HG03066 (cell line): ENCODE results near the gene OVOL1.
"Not testable (repeated sequence)": the region's sequence is repeated elsewhere in the genome, so short reads cannot be mapped to it uniquely, and the experiment has no call there.

Experiments
- ATAC-seq: cut with Tn5 transposase; IDR thresholded peaks from one replicate; pipeline ENCODE4 v1.9.1; 2021; ENCODE audit warnings: low read depth; ENCODE audit not compliant: unreplicated experiment

The OVOL1 gene

DNA sequence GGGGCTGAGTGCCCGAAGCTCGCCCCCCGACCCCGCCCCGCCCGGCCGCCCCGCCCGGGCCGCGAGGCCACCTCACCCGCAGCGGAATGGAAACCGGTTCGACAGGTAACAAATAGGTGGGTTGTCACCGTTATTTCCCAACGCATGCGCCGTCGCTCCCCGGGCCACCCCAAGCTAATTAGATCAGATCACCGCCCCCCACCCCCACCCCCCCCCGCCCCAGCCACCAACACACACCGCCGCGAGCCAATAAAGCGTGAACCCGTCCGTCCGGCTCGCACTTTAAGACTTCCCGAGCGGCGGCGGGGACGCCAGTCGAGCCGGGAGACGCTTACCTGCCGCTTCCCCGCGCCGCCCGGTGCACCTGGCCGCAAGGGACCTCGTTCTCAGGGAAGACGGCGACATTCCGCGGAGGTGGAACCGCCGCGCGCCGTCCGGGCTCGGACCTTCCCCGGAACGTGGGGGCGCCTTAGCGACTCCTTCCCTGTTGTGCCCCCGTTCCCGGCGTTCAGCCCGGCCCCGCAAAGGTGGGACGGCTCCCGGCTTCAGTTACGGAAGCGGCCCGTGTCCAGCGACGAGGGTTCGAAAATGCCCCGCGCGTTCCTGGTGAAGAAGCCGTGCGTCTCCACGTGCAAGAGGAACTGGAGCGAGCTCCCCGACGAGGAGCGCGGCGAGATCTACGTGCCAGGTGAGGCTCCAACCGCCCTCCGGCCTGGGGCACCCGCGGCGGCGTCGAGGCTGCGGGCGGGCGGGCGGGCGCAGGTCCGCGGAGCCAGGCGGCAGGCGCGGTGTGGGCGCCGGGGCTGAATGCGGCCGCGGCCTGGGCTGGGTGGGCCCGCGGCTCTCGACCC, at the start of gene OVOL1:
Gene OVOL1 (plus strand): TSS at position 278 of the 851 bp plus-strand sequence. CDS start 311 bp downstream, at position 589.
- ATAC-seq: no peak

DNA sequence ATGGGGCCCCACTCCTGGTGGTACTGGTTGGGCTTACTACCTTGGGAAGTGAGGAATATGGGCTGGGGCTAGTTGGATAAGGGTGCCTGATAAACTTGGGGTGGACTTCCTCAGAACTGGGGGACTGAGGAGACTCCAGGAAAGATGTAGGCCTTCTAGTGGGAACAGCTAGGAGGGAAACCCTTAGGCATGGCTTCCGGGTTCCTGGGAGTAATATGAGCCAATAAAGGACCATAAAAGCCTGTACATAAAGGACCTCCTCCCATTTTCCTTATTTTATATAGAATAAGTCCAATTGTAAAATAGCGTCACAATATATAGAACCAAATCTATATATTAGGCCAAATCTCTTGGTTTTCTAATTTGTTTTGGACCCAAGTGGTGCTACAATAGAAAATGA, 47.8 kb upstream of the OVOL1 start:
- no peak for ATAC-seq

DNA sequence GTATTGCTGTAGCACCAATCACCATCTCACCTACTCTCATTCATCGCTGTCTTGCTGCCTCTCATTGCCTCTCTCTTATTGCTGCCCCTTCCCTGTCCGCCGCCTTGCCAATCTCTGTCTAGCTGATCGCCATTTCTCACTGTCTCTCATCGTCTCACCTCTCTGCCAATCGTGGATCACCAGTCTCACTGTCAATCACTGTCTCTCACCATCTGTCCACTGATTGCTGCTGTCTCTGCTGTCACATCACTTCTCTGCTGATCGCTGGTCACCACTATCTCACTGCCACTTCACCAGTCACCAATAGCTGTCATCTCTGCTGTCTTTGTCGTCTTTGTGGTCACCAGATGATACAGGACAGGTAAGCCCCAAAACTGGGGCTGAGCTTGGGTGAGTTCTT, 45.7 kb upstream of the OVOL1 start:
- no peak for ATAC-seq

DNA sequence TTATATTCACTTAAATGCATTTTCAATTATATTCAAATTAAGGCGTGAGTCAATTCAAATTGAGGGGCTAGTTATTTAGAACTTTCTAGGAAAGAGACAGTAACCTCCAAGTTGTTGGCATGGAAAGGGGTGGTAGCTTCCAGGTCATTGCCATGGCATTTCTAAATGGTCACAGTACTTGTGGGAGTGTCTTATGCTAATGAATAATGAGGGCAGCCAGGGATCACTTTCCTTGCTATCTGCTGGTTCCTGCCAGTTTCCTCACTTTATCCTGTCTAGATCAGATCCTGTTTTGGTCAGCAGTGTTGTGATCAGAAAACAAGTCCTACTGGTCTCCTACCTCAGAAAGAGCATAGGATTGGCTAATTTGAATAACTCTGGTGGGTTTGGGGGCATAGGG, 44.5 kb upstream of the OVOL1 start:
- ATAC-seq: no peak

DNA sequence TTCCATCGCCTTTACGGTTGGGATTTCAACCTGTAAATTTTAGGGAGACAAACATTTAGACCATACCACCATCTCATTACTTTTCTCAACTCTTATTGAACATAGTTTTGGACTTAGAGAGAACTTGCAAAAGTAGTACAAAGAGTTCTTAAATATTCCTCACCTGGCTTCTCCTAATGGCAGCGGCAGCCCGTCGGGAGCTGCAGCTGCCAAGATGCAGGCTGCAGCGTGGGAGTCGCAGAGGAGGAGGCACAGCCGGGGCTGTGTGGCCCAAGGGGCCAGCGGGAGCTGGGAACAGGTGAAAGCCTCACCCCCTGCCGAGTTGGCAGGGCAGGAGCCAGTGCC, 43.2 kb upstream of the OVOL1 start:
- ATAC-seq: no peak

DNA sequence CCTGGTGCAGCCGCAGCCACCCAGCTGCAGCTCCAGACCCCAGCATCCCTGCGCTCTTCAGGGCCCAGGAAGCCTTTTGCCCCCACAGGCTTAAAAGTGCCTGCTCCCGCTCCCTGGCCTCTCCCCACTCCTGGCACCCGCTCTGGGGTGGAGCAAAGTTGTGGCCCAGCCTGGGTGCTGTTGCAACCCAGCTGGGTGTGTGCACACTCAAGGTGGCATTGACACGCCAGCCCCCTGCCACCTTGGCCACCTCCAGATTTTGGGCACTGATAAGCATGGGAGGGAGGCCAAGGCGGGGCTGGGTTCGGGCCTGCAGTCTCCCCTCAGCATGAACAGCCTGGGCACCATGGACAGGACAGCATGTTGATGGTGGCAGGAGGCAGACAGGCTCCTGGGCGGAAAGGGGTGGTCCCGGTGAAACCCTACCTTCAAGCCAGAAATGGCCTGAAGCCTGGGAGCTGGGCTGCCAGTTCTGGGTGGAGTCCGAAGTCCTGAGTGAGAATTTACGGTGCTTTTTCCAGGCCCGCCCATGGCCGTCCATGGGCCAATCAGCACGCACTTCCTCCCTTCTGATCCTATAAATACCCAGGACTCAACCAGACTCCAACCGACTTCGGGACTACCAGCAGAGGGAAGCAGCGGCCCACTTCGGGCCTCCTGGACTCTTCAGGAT, 42.7 kb upstream of the OVOL1 start:
- ATAC-seq: no peak

DNA sequence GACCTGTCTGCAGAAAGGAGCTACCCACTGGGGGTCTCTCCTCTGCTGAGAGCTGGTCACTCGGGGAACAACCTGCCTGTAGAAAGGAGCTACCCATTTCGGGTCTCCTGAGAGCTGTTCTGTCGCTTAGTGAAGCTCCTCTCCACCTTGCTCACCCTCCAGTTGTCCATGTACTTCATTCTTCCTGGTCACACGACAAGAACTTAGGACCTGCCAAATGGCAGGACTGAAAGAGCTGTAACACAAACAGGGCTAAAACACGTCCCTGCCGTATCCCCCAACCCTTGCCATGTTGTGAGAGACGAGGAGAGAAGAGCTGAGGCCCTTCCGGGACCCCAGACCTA, 42.2 kb upstream of the OVOL1 start:
- no peak for ATAC-seq

DNA sequence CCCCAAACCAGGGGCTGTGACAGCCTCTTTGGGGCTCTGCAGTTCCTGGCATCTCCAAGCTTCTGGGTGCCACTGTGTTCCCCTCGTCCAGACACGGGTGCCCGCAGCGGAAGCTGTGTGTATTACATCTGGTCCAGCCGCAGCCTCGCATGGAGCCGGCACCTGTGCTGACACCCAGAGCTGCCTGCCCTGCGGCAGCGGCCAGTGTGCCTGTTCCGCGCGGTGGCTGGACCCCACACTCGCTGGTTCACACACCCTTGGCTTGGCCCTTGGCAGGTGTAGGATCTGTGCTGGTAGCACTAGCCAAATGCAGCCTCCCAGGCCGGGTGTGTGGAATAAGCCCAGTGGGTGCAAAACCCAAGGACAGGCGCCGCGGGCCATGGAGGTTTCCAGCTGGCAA, 41.8 kb upstream of the OVOL1 start:
- ATAC-seq: no peak

DNA sequence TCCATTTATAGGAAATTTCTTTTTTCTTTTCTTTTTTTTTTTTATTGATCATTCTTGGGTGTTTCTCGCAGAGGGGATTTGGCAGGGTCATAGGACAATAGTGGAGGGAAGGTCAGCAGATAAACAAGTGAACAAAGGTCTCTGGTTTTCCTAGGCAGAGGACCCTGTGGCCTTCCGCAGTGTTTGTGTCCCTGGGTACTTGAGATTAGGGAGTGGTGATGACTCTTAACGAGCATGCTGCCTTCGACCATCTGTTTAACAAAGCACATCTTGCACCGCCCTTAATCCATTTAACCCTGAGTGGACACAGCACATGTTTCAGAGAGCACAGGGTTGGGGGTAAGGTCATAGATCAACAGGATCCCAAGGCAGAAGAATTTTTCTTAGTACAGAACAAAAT, 24.7 kb upstream of the OVOL1 start:
- ATAC-seq: not testable (repeated sequence)

DNA sequence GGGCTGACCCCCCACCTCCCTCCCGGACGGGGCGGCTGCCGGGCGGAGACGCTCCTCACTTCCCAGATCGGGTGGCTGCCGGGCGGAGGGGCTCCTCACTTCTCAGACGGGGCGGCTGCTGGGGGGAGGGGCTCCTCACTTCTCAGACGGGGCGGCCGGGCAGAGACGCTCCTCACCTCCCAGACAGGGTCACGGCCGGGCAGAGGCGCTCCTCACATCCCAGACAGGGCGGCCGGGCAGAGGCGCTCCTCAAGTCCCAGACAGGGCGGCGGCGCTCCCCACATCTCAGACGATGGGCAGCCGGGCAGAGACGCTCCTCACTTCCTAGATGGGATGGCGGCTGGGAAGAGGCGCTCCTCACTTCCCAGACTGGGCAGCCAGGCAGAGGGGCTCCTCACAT, 24.0 kb upstream of the OVOL1 start:
- ATAC-seq: not testable (repeated sequence)

DNA sequence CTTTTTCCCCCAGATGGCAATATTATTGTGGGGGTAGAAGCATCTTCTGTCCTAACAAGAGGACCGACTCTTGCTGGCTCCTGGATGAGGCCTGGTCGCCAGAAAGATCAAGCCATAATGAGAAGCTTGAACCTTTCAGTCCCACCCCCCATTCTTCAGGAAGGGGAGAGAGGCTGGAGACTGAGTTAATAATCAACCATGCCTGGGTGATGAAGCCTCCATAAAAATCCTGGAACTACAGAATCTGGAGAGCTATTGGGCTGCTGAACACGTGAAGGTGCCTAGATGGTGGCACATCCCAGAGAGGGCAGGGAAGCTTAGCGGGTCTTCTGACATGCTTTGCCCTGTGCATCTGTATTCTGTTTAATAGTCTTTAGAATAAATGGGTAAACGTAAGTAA, 22.4 kb upstream of the OVOL1 start:
- ATAC-seq: no peak

DNA sequence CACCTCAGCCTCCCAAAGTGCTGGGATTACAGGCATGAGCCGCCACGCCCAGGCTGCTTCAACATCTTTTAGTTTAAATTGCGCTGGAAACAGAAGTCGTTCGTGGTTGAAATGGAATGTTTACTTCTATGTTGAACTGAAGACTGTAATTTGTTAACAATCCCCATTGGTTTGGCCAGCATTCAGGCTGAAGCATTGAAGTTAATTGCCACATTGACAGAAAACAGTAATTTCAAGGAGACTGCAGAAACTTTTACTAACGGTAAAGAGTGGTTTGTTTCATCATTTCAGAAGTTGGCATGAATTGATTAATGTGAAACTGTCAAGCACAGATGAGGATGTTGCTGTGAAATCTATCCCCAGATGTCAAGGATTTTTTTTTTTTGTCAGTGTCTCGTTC, 20.3 kb upstream of the OVOL1 start:
- no peak for ATAC-seq

DNA sequence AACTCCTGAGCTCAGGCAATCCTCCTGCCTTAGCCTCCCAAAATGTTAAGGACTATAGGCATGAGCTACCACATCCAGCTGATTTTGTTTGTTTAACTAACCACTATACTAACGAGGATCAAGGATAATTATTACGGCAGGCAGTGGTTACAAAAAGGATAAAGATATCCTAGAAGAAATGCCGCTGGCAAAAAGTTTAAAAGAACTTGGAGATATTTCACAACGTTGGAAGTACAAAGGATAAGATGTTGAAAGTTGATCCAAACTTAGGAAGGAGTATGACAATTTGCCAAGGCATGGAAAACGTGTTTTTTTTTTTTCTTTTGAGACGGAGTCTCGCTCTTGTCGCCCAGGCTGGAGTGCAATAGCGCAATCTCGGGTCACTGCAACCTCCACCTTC, 19.5 kb upstream of the OVOL1 start:
- ATAC-seq: no peak

DNA sequence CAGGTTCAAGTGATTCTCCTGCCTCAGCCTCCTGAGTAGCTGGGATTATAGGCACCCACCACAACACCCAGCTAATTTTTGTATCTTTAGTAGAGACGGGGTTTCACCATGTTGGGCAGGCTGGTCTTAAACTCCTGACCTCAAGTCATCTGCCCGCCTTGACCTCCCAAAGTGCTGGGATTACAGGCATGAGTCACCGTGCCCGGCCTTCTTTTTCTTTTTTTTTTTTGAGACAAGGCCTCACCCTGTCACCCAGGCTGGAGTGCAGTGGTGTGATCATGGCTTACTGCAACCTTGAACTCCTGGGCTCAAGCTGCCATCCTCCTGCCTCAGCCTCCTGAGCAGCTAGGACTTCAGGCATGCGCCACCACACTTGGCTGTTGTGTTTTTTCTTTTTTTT, 19.1 kb upstream of the OVOL1 start:
- ATAC-seq: not testable (repeated sequence)

DNA sequence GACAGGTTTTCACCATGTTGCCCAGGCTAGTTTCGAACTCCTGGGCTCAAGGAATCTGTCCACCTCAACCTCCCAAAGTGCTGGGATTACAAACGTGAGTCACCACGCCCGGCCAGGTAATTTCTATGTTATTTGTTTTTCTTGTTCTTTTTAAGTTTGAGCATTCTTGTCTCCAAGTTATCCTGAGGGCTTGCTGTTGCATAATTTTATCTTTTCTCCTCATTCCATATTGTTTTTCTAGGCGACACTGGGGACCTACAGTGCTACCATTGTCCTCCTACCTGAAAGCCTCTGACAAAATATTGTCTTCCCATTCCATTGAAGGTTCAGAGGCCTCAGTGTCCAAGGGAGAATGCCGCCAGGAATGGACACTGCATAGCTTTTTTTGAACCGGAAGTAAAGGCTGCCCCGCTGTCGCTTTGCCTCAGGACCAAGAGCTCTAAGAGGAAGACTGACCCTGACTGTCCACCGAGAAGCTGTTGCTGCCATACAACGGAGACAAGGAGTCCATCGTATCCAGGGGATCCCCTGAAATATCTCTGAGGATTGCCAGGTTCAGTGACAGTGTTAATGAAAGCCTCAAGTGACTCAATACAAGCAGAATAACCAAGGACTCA, 15.8 kb upstream of the OVOL1 start:
- no peak for ATAC-seq

DNA sequence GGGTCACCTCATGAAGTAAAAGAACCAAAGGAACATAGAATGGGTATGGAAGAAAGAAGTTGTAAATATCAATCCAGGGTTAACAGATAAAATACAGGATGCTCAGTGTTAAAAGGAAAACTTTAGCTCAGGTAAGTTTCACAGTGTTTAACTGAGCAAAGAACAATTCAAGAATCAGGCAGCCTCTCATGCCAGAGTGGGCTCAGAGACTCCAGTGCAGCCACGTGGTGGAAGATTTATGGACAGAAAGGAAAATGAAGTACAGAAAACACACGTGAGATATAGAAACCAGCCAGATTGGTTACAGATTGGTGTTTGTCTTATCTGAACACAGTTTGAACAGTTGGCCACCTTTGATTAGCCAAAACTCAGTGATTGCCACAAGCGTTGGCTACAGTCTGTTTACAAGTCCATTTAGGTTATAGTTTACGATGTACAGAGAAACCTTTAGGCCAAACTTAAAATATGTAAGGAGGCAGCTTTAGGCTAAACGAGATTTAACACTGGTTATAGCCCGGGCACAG, 15.2 kb upstream of the OVOL1 start:
- no peak for ATAC-seq

DNA sequence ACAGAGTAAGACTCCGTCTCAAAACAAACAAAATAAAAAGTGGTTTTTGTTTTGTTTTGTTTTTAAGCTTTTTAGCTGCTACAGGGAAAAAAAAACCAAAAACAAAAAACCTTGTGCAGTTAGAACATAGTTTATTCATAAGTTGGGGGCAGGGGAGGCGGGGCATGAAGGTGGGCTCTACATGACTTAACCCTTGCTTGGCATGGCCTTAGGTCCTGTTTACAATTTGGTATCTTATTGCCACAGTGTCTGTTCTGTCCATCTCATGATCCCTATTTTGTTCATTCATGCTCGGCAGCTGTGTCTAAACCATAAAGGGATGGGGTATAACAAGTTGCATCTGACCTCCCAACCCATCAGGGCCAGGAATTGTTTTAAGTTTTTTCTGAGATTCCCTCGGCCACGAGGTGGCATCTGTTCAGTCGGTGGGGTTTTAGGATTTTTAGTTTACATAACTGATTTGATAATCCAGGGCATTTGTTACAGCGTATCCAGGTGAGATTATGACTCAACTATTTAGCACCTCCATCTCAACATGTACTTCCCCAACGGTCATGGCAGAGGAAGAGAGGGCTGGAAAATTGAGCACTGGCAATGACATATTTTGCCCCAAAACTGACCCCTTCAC, 13.0 kb upstream of the OVOL1 start:
- no peak for ATAC-seq

DNA sequence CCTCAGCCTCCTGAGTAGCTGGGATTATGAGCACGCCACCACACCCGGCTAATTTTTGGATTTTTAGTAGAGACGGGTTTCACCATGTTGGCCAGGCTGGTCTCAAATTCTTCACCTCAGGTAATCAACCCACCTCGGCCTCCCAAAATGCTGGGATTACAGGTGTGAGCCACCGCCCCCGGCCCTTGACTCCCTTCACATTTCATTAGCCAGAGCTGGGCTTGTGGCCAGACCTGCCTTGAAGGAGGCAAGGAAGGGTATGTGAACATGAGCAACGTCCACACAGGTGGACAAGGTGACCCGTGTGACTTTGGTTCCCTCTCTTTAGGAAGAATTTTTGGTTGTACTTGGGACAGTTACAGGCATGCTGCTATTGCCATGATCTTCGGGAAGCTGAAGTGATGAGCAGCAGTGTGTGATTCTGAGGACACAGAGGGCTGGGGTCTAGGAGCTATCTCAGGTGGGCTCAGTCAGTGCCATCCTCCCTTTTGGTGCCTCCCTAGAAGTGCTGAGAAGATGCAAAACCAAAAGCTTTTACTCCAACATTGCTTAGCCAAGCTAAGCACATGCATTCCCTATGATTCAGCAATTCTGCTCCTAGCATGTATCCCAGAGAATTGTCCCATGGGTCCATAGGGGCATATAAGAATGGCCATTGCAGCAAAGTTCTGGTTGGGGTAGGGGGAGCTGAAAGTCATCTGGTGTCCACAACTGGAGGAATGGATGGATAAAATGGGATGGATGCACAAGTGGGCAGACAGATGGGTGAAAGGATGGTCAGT, 12.1 kb upstream of the OVOL1 start:
- no peak for ATAC-seq

DNA sequence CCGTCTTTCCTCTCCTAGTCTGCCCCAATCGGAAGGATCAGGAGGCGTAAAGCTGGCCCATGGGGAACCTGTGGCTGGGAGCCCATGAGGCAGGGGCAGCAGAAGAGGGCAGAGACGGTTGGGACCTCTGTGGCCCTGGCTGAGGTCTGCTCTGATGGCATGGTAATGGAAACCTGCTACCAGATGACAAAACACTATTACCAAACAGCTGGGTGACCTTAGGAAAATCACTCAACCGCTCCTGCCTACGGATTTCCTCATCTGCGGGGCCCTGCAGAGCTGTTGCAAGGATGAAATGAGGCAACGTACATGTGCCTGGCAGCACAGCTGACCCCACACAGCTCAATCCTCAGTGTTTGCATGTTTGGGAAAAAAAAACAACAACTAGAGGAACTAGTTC, 10.7 kb upstream of the OVOL1 start:
- ATAC-seq: no peak

DNA sequence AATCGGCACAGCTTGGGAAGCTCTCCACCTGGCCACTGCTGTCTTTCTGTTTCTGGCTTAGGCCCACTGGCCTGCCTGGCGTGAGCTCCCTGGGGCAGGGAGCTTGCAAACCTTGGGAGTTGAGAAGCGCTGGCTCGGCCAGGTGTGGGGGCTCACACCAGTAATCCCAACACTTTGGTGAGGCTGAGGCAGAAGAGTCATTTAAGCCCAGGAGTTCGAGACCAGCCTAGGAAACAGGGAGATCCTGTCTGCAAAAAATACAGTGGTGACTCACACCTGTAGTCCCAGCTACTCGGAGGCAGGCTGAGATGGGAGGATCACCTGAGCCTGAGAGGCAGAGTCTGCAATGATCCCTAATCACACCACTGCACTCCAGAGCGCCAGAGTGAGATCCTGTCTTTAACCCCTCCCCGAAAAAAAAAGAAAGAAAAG, 10.1 kb upstream of the OVOL1 start:
- no peak for ATAC-seq
